ENCODE results near the gene ATP1A1.

The ATP1A1 gene

GRCh38 chr1:116373431-116374352 is 648 bp downstream of the ATP1A1 start:
- FAIRE-seq = no peak

GRCh38 chr1:116374353-116375147 is 1.5 kb downstream of the ATP1A1 start:
- FAIRE-seq = no peak

- FAIRE-seq = no peak
These were observed 2.3 kb downstream of the ATP1A1 start for GRCh38 chr1:116375148-116375886.

GRCh38 chr1:116375887-116376728 is 3.1 kb downstream of the ATP1A1 start:
- no peak for FAIRE-seq

- FAIRE-seq = no peak
These were observed 3.7 kb downstream of the ATP1A1 start for GRCh38 chr1:116376729-116377086.

GRCh38 chr1:116377541-116378529 is 4.8 kb downstream of the ATP1A1 start:
- no peak for FAIRE-seq

- FAIRE-seq = no peak
These were observed 6.1 kb downstream of the ATP1A1 start for GRCh38 chr1:116379057-116379630.

- no peak for FAIRE-seq
These were observed 6.8 kb downstream of the ATP1A1 start for GRCh38 chr1:116379674-116380498.

- FAIRE-seq = no peak
These were observed 7.6 kb downstream of the ATP1A1 start for GRCh38 chr1:116380499-116381242.

GRCh38 chr1:116382321-116382720 is 9.3 kb downstream of the ATP1A1 start:
- FAIRE-seq = no peak

GRCh38 chr1:116382857-116383483 is 9.9 kb downstream of the ATP1A1 start:
- no peak for FAIRE-seq

- no peak for FAIRE-seq
These were observed 13.0 kb downstream of the ATP1A1 start for GRCh38 chr1:116386042-116386441.

- no peak for FAIRE-seq
These were observed 14.5 kb downstream of the ATP1A1 start for GRCh38 chr1:116387551-116387950.

- no peak for FAIRE-seq
These were observed 15.1 kb downstream of the ATP1A1 start for GRCh38 chr1:116388122-116388521.

GRCh38 chr1:116389013-116389412 is 16.0 kb downstream of the ATP1A1 start:
- FAIRE-seq = no peak

GRCh38 chr1:116389686-116390085 is 16.6 kb downstream of the ATP1A1 start:
- no peak for FAIRE-seq

- no peak for FAIRE-seq
These were observed 17.2 kb downstream of the ATP1A1 start for GRCh38 chr1:116390195-116390594.

GRCh38 chr1:116391185-116391584 is 18.1 kb downstream of the ATP1A1 start:
- no peak for FAIRE-seq
